Activated CD4-positive, alpha-beta memory T cell treated with anti-CD3 and anti-CD28 coated beads for 36 hours (primary cell): ENCODE results near the gene CHD8. TPM values are rescaled to one million over a fixed set of nuclear protein-coding genes. Genes with fewer than 3 reads are reported as not detected.

ENCODE experiments used
- CTCF ChIA-PET: fragments of 350-600 bp; sonication (Branson Sonifier 250); formaldehyde crosslinking; loops from one replicate; lab custom pipeline; 2021; ENCODE audit warnings: antibody characterized with exemption, inconsistent platforms; lab: Charles Lee
- POLR2A ChIA-PET: fragments of 350-600 bp; sonication (Branson Sonifier 250); formaldehyde crosslinking; loops from one replicate; lab custom pipeline; 2021; ENCODE audit warnings: antibody characterized with exemption; lab: Charles Lee
- DNase-seq: peaks from one replicate; pipeline ENCODE4 v3.0.0-alpha.2; 2020
- H3K27ac Mint-ChIP-seq: one replicate; pipeline ENCODE4 v1.8.0; 2021; ENCODE audit warnings: mixed read lengths
- H3K27me3 Mint-ChIP-seq: one replicate; pipeline ENCODE4 v1.8.0; 2021; ENCODE audit warnings: mixed read lengths
- H3K36me3 Mint-ChIP-seq: one replicate; pipeline ENCODE4 v1.8.0; 2021; ENCODE audit warnings: mixed read lengths
- H3K4me1 Mint-ChIP-seq: one replicate; pipeline ENCODE4 v1.8.0; 2021; ENCODE audit warnings: low read depth, mixed read lengths
- H3K4me3 Mint-ChIP-seq: one replicate; pipeline ENCODE4 v1.8.0; 2021; ENCODE audit warnings: mild to moderate bottlenecking, mixed read lengths
- H3K9me3 Mint-ChIP-seq: one replicate; pipeline ENCODE4 v1.8.0; 2021; ENCODE audit warnings: mixed read lengths
- intact Hi-C: fragments of 100-400 bp; cut with micrococcal nuclease; formaldehyde crosslinking; loops from one replicate; pipeline ENCODE4 v1.15.1; 2023
- total RNA-seq, 2 experiments: library from RNA; stranded (reverse); gene quantifications; one replicate each; pipeline ENCODE4 v1.2.3, GENCODE V29; 2021

The CHD8 gene
- total RNA-seq, 2 experiments from 2014 or later, result 80.1 to 87.7 TPM

GRCh38 chr14:21356511-21356910 is 99.4 kb downstream of the CHD8 start:
- Mint-ChIP-seq H3K27ac (no peak overlapping the region), H3K9me3 (no peaks in the 10 kb centered on the region), H3K4me3 (no peak overlapping the region), H3K4me1 (no peaks in the 10 kb centered on the region), H3K36me3 (peaks cover 74% of the 10 kb centered on the region), H3K27me3 (no peaks in the 10 kb centered on the region)
- intact Hi-C loops, result no loop called here
- CTCF ChIA-PET, result no interaction called here
- no peak for DNase-seq
- POLR2A ChIA-PET, result no interaction called here

GRCh38 chr14:21352587-21352986 is 103.3 kb downstream of the CHD8 start:
- Mint-ChIP-seq H3K4me3 (no peak overlapping the region), H3K27ac (no peak overlapping the region), H3K4me1 (no peaks in the 10 kb centered on the region), H3K9me3 (no peaks in the 10 kb centered on the region), H3K36me3 (peaks cover 58% of the 10 kb centered on the region), H3K27me3 (no peaks in the 10 kb centered on the region)
- CTCF ChIA-PET, result no interaction called here
- POLR2A ChIA-PET, result no interaction called here
- DNase-seq, result no peak
- intact Hi-C loops, result no loop called here

GRCh38 chr14:21350539-21350938 is 105.4 kb downstream of the CHD8 start:
- POLR2A ChIA-PET, result no interaction called here
- intact Hi-C loops, result no loop called here

GRCh38 chr14:21347201-21347600 is 108.7 kb downstream of the CHD8 start:
- Mint-ChIP-seq H3K4me1 (peaks cover 4% of the 10 kb centered on the region), H3K4me3 (no peak overlapping the region), H3K9me3 (no peaks in the 10 kb centered on the region), H3K27ac (no peak overlapping the region), H3K27me3 (no peaks in the 10 kb centered on the region), H3K36me3 (peaks cover 20% of the 10 kb centered on the region)
- intact Hi-C loops, result loop anchor here (10.0 kb wide), 1 partner anchor 52 kb away; no protein-coding TSS in a partner anchor
- ChIA-PET POLR2A (interaction anchor here (0.8 kb wide), 1 partner anchor 82 kb away, joined by 3 read pairs; no protein-coding TSS in a partner anchor), CTCF (no interaction called here)
- no peak for DNase-seq

More at GRCh38 chr14:21350539-21350938, 105.4 kb downstream of the CHD8 start:
- Mint-ChIP-seq H3K36me3 (peaks cover 44% of the 10 kb centered on the region), H3K4me3 (no peak overlapping the region), H3K4me1 (no peaks in the 10 kb centered on the region), H3K27me3 (no peaks in the 10 kb centered on the region), H3K9me3 (no peaks in the 10 kb centered on the region), H3K27ac (no peak overlapping the region)
- CTCF ChIA-PET, result no interaction called here
- DNase-seq, result no peak

- Mint-ChIP-seq H3K27ac (no peak overlapping the region), H3K4me1 (peaks cover 4% of the 10 kb centered on the region), H3K36me3 (peaks cover 14% of the 10 kb centered on the region), H3K4me3 (no peak overlapping the region), H3K27me3 (no peaks in the 10 kb centered on the region), H3K9me3 (no peaks in the 10 kb centered on the region)
- DNase-seq, result no peak
- ChIA-PET POLR2A (interaction anchor here (0.8 to 1.6 kb wide), 2 partner anchors 81 to 93 kb away, joined by 3 to 4 read pairs; no protein-coding TSS in a partner anchor), CTCF (no interaction called here)
- intact Hi-C loops, result loop anchor here (10.0 kb wide), 1 partner anchor 52 kb away; no protein-coding TSS in a partner anchor
Measured at GRCh38 chr14:21346532-21347135, 109.3 kb downstream of the CHD8 start.

- Mint-ChIP-seq H3K27me3 (no peaks in the 10 kb centered on the region), H3K4me3 (no peak overlapping the region), H3K9me3 (no peaks in the 10 kb centered on the region), H3K27ac (no peak overlapping the region), H3K36me3 (no peaks in the 10 kb centered on the region), H3K4me1 (peaks cover 4% of the 10 kb centered on the region)
- POLR2A ChIA-PET, result no interaction called here
- intact Hi-C loops, result loop anchor here (10.0 kb wide), 1 partner anchor 48 kb away; no protein-coding TSS in a partner anchor
- DNase-seq, result no peak
- CTCF ChIA-PET, result no interaction called here
Measured at GRCh38 chr14:21343035-21343794, 112.7 kb downstream of the CHD8 start.

Other genes starting within 250 kb of the CHD8 start
- 1,000 to 10,000 TPM; 1,063 to 1,070 TPM for gene HNRNPC, start 186.7 kb downstream of the CHD8 start, total RNA-seq
- gene RPGRIP1, start 176.0 kb downstream of the CHD8 start, total RNA-seq, result under 1 TPM in 1 of 2 experiments, not detected in 1; 0.07 TPM
- gene SUPT16H, start 72.1 kb downstream of the CHD8 start, total RNA-seq, result 100 to 1,000 TPM; 156 to 158 TPM
- 10 to 100 TPM; 21.2 to 23.6 TPM for gene RAB2B, start 20.8 kb upstream of the CHD8 start, total RNA-seq
- 10 to 100 TPM; 66.1 to 67.5 TPM for gene TOX4, start 21.1 kb upstream of the CHD8 start, total RNA-seq
- 10 to 100 TPM; 64.1 TPM for gene METTL3, start 55.2 kb upstream of the CHD8 start, total RNA-seq
- gene SALL2, start 70.2 kb upstream of the CHD8 start, total RNA-seq, result 1 to 10 TPM; 4.4 to 4.8 TPM
- gene OR10G3, start 124.0 kb upstream of the CHD8 start, total RNA-seq, result not detected
- gene OR10G2, start 178.8 kb upstream of the CHD8 start, total RNA-seq, result not detected
- not detected for gene OR4E2, start 197.7 kb upstream of the CHD8 start, total RNA-seq
- under 1 TPM; 0.07 TPM for gene OR4E1, start 217.7 kb upstream of the CHD8 start, total RNA-seq